NCI-H146 treated with DMSO at 0.1 percent for 48 hours (cell line): ENCODE measurements around the gene KPTN.

ENCODE experiments used
- DNase-seq: peaks from one replicate; lab custom pipeline; 2025; ENCODE audit not compliant: unreplicated experiment; lab: John Stamatoyannopoulos, UW

Gene KPTN

DNA sequence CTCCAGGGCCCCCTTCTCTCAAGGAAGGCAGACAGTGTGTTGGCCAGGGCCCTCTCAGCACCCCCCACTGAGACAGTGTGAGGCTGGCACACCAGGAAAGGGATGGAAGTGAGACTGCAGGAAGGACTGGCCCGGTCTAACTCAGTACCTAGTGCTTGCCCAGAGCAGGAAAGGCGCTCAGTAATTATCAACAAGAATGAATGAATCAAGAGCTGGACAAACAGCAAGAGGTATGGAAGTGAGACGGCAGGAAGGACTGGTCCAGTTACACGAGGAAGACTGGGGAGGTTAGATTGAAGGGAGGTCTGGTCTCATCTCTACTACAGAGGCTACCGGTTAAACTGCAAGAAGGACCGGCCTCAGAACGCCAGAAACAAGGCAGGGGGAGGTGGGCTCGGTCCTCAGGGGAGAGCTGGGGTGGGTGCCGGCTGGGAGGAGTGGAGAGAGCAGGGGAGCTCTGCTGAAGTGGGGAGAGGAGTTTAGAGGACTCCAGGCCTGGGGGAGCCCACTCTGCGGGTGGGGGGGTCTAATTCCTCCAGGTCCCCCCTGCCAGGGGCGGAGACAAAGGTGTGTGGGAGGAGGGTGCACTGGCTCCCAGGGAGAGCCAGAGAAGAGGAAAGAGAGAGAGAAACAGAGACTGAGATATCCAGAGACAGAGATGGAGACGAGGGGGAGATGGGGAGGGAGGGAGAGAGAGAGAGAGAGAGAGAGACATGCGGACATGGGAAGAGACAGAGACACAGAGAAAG, 13.4 kb downstream of the KPTN start:
- DNase-seq: no peak

DNA sequence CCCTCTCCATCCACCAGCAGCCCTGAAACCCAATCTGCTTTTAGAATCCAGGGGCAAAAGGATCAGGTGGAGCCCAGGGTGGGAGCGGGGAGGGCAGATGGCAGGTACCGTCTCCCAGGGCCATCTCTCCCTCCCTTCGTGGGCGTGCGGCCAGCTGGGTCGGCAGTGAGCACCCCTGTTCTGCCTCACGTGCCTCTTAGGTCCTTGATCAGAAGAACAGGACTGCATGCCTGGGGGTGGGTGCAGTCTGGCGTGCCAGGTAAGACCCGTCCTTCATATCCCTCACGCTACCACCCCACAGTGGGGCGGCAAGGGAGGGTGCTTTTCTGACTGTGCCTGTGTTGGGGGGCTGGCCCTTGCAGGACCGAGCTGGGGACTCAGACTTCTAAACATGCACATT, 14.3 kb downstream of the KPTN start:
- DNase-seq: no peak

DNA sequence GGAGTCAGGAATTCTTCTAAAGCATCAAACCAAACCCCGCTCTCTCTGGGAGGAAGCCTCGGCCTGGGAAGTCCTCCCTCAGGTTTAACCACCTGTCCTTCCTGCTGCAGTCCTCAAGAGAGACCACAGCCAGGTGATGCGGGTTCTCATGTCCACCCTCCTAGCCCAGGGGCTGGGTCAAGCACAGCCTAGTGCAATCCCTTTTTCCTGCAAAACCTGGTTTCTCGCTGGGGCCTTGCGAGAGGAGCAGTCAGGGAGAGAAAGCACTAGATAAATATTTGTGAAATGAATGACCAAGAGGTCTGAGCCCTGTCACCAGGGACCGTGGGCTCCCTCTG, 14.7 kb downstream of the KPTN start:
- no peak for DNase-seq

DNA sequence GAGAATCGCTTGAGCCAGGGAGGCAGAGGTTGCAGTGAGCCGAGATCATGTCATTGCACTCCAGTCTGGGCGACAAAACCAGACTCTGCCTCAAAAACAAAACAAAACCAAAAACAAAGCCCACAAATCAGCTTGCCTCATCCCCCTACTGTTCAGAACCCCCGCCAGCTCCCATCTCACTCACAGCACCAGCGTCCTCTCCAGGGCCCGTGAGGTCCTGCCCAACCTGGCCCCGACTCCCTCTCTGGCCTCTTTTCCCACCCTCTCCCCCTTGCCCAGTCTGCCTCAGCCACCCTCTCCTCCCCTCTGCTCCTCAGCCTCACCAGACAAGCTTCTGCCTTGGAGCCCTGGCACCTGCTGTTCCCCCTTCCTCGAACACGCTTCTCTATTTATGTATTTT, 16.1 kb downstream of the KPTN start:
- DNase-seq: no peak

DNA sequence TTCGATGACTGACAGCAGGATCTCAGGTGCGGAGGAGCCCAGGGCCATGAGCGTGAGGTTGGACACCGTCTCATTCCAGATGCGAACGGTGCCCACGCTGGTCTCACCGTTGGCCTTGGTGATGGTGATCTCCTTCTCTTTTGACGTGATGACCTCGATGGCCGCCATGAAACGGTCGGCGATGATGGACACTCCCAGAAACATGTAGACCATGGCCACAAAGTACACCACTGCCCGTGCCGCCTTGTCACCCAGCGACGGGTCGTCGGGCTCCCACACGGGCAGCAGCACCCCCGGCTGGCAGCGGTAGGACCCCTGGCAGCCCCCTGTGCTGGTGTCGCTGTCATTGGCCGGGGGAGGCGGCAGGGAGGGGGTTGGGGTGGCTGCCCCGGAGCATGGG, 18.1 kb downstream of the KPTN start:
- no peak for DNase-seq

DNA sequence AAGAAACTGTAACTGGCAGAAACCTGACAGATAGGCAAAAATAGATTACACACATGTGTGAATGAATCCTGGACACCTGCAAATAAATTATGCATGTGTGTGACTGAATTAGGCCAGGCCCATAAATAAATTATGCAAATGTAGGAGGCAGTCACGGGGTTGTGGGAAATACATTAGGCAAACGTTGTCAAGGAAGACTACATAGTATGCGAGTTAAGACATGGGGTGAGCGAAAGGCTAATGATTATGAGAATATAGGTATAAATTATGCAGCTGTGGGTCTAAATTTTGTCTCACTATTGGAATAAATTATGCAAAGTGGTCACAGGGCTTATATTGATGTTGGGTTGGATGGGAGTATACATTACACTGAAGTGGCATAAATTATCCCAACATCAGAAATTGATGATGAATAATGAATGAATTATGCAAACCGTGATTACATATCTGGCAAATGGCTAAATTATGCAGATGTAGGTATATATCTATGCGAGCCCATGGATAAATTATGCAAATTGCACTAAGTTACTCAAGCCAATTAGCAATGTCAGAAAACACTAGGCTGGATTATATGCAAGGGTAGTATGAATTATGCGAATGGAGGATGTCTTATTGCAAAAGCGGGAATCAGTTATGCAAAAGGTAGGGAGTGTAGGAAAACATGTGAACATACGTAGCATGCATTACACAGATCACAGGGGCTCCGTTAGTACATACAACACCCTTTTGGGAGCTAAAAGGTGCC, 19.2 kb downstream of the KPTN start:
- no peak for DNase-seq

DNA sequence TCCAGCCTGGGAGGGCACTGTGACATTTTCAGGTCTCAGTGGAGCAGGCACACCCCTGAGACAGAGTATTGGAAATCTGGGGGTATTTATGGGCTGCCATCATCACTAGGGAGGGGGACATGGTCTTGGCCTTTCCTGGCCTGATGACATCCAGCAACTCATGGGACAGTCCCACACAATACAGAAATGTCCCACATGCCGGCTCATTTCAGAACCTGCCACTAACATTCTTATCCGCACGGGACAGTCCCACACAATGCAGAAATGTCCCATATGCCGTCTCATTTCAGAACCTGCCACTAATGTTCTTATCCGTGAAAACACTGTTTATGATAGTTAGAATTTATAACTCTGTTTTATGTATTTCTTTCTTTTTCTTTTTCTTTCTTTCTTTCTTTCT, 22.1 kb downstream of the KPTN start:
- no peak for DNase-seq

DNA sequence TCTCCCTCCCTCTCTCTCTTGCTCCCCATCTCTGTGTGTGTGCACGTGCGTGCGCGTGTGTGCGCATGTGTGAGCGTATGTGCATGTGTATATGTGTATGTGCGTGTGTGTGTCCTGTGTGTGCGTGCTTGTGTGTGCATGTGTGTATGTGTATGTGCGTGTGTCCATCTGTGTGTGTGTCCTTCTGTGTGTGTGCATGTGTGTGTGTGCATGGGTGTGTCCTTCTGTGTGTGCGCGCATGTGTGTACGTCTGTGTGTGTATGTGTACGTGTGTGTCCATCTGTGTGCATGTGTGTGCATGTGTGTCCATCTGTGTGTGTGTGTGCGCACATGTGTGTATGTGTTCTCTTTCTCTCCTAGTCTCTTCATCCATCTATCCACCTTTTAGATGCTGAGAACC, 24.5 kb downstream of the KPTN start:
- DNase-seq: no peak

DNA sequence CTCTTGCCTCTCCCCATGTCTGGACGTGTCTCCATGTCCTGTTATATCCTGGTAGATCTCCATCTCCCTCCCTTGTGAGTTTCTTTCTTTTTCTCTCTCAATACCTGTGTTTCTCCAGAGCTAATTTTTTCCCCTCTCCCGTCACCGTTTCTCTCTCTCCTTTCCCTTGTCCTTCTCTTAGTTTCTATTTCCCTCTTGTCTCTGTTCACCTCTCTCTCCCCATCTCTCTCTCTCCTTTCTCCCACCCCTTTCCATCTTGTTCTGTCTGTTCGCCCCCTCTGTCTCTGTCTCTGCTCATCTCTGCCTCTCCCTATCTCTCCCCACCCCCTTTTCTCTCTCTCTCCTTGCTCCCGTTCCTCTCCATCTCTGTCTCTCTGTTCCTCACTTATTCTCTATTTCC, 25.3 kb downstream of the KPTN start:
- DNase-seq: no peak

DNA sequence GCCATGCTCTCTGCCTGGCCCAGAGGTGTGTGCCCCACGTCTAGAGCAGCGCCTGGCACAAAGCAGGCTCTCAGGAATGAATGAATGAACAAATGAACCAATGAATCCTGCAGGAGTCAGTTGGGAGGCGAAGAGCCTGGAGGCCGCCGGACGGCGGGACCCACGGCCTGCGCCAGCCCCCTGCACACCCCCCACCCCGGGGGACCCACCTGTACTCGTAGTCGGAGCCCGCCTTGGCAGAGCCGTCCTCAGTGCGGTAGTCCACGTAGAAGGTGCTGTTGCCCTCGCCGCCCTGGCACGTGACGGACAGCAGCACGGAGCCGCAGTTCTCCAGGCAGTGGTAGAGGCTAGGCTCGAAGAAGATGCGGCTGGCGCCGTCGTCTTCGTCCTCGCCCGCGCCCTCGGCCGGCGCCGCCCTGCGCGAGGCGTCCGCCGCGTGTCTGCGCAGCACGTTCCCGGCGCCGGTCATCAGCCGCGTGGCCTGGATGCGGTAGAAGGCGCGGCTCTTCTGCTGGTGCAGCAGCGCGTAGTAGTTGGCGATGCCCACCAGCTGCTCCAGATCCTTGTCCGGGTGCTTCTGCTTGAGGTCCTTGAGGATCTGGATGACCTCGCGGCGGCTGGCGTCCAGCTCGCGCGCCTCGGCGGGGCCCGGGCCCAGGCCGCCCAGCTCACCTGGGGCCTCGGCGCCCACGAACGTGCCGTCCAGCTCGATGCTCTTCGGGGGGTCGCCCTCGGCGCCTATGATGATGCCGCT, 27.1 kb downstream of the KPTN start:
- DNase-seq: no peak

DNA sequence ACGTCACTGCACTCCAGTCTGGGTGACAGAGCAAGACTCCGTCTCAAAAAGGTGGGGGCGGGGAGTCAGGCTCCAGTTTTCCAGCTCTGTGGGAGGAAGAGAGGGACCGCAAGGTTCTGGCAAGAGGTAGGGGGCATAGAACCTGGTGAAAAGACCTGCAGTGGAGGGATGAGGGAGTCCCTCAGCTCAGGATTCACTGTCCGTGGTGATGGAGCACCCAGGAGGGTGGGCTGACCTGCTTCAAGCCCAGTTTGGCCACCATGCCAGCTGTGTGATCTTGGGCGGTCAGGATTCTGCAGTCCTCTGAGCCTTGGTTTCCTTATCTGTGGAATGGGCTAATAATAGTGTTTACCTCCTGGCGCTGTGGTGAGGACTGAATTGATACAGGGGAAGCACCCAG, 33.5 kb downstream of the KPTN start:
- no peak for DNase-seq

DNA sequence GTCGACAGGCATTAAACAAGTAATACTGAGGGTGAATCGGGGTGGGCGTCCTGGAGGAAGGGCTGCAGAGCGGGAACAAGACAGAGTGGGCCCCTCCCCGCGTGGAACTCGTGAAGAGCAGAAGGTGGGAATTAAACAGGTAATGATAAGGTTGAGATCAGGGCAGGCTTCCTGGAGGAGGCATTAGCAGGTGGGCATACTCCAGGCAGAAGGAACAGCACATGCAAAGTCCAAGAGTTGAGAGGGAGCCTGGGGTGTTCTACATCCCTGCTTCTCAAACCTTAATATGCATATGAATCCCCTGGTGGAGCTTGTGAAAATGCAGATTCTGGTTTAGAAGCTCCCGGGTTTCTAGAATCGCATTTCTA, 35.7 kb downstream of the KPTN start:
- no peak for DNase-seq

DNA sequence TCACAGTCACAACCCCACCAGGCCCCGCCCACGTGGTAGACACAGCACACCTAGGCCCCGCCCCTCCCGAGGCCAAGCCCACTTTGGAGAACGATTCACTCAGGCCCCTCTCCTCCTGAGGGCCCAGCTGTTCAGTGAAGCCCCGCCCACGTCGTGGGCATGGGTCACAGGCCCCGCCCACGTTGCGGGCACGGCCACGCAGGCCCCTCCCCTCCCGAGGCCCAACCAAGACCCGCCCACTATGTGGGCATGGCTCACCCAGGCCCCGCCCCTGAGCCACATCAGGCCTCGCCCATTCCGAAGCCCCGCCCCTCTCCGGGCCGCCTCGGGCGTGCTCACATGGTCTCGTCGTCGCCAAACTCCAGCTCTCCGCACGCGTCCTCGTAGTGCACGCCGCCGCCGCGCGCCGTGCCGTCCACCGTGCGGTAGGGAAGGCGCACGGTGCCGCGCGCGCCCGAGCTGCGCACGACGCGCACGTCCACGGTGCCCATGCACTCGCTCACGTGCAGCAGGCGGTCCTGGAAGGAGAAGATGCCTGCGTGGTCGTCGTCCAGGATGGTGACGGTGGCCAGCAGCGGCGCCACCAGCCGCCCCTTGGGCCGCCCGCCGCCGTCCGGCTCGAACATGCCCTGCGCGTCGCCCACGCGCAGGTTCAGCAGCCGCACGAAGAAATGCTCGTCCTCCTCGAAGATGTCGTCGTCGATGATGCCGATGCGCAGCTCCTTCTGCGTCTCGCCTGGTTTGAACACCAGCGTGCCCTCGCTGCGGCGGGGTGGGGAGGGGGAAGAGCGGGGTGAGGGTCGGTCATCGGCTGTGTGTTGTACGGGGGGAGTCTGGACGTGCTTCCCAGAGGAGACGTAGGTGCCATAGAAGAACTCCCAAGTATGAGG, 36.3 kb downstream of the KPTN start:
- peak; percentile 91 for DNase-seq

DNA sequence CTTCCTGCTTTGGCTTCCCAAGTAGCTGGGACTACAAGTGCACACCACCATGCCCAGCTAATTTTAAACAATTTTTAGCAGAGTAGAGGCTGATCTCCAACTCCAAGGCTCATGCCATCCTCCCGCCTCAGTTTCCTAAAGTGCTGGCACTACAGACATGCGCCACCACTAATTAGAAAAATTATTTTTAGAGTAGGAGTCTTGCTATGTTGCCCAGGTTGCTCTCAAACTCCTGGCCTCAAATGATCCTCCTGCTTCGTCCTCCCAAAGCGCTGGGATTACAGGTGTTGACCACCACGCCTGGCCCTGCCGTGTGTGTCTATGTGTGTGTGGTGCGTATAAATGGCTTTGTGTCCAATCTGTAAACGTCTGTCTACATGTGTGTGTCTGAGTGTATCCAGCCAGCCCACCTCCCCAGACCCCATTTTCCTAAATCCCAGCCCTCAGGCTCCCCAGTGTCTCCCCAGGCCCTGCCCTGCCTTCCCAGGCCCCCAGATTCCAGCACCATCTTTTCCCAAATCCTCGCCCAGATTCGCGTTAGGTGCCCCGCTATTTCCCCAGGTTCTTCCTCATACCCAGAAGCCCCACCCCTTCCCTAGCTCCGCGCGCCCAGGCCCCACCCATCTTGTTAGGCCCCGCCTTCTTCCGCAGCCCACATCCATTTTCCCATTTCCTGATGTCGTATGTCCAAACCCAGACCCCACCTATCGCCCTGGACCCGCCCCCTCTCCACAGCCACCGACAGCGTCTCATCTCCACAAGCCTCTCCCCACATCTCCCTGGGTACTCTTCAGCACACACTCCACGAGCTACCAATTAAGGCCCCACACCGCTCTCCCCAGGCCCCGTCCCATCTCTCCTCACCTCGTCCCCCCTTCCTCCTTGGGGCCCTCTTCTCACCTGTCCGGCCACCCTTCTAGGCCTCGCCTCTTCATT, 37.2 kb downstream of the KPTN start:
- peak; percentile 78 for DNase-seq

DNA sequence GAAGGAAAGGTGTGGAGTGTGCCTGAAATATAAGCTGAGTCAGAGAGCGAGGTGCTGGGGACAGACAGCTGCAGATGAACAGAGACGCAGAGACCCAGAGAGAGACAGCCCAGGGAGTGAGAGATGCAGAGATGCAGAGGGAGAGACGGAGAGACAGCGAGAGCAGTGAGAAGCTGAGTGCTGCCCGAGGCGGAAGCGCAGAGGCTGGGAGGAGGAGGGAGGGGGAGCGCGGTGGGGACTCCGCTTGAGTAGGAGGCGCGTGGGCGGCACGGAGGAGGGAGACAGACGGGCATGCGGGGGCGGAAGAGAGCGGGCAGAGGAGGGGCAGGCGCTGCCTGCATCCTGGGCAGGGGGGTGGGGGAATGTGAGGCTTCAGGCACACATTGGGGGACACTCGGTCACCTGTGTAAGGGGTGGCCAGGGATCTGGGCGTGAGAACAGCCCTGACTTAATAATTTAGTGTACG, 38.0 kb downstream of the KPTN start:
- DNase-seq: peak; percentile 39

DNA sequence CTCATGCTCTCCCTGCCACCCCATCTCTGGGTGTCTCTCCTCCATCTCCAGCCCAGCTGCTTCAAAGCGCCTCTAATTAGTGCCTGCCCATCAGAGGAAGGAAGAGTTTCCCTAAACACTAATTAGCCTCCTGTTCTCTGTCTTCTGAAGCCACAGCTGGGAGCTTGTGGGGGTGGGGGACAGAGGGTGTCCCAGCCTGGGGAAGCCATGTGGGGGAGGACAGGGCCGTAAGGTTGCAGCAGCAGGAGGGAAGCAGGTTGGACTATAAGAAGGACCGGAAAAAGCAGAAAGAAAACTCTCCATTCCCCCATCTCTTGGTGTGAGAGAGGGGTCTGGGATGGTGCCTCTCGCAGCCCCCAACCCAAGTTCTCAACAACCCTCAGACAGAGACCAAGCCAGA, 38.5 kb downstream of the KPTN start:
- no peak for DNase-seq

DNA sequence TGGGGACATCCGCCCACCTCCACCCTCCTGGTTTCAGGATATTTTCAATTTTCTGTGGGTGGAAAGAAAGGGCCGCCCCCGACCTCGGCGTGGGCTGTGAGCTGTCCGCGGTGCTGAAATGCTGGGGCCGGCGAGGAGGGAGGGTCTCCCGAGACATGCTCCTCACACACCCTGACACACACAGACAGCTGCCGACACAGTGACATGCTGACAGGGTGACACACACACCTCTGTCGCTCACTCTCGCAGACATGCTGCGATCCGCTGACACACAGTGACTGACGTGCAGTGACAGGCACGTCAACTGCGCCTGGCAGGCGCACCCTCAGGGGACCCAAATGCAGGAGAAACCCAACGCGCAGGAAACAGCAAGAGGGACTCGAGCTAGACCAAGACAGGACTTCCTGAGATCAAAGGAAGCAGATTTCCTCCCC, 39.6 kb downstream of the KPTN start:
- no peak for DNase-seq

DNA sequence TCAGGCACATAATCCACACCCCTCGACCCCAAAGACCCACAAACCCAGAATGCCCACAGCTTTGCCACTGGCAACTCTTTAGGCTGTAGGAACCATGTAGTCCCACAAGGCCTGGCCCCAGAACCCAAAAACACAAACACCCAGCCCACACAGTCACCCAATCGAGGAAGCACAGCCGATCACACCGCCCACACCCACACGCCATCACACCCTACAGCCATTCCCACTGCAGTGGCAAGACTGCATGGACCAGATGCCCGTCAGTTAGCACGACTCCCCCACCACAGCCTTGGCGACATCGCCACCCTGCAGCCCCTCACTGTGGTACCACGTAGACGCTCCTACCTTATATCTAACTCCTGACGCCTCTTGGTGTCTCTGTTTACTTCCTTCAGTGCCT, 40.7 kb downstream of the KPTN start:
- DNase-seq: no peak

DNA sequence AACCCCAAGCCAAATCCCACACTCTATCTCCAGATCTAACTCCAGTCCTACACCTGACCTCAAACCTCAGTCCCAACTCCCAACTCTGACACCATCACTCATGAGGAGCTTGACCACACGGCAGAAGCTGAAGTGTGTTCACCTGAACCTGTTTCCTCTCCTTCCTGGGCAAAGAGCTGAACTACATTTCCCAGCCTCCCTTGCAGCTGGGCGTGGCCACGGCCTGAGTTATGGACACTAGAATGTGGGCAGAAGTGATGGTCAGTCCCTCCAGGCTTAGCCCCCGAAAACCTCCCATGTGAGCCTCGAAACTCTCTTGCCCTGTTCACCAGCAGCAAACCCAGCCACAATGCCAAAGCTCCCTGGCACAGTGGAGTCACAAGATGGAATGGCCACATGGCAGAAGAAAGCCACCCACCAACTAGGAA, 45.2 kb downstream of the KPTN start:
- DNase-seq: peak; percentile 10

DNA sequence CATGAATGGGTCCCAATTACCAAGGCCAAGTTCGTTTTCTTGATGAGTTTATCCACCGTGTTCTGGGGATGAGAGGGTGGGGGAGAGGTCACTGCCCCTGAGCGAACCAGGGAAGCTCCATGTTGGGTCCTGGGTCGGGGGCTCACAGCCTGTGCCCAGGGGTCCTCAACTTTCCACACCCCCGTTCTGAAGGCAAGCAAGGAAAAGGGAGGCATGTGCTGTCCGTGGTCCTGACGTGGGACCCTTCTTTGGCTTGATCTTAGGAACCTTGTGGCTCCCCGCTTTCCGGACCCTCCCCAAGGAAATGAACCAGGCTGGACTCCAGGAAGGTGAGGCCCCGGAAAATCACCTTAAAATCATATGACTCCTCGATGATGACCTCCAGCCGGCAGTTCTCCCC, 46.5 kb downstream of the KPTN start:
- no peak for DNase-seq
